GM19099 (cell line): ENCODE results near the gene BRD9.

Source experiments
- POLR2A ChIP-seq: IDR thresholded peaks from 3 replicates; pipeline ENCODE4 v1.6.1; 2011; ENCODE audit warnings: low read depth; ENCODE audit not compliant: insufficient read length; ENCODE audit errors: extremely low read depth

The BRD9 gene

DNA sequence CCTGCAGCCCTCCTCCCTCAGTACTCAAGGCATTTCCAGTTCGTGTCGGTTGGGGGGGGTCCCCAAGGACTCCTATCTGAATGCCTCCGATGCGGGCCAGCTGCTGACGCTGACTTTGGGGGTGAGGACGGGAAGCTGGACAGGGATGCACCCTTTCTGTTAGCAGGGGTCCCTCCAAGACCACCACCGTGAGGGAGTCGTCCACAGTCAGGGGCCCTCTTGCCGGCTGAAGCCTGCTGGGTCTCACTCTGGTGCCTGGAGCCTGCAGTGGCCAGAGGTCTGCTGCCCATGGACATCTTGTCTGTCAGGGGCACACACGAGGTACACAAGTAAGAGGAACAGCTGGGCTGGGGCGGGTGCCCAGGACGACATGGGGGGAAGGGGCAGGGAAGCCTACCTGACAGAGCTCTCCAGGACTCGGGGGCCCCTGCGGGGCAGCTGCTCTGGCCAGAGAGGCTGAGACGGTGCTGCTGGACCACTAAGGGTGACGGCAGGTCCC is 32.8 kb downstream of the BRD9 start:
- TF ChIP-seq POLR2A: no peak

DNA sequence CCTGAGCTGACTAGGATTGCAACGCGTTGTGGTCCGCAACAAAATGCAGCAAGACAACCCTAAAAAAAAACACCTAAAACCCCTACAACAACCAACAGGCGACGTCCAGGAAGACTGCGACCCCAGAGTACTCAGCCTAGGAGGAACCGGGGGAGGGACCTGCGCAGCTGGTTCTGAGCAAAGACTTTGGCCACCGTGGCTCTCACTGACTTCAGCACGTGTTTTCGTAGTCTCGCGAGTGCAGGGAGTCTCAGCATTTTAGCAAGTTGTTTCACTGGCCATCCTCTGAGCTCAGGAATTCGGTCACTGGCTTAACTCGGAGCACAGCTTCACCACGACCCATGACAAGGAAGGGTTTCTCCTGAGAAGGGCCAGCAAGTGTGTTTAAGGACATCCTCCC is 33.2 kb downstream of the BRD9 start:
- no peak for TF ChIP-seq POLR2A

- no peak for TF ChIP-seq POLR2A
Measured at GRCh38 chr5:858726-859125, 33.9 kb downstream of the BRD9 start.

GRCh38 chr5:856531-857425 is 35.8 kb downstream of the BRD9 start:
- no peak for TF ChIP-seq POLR2A

DNA sequence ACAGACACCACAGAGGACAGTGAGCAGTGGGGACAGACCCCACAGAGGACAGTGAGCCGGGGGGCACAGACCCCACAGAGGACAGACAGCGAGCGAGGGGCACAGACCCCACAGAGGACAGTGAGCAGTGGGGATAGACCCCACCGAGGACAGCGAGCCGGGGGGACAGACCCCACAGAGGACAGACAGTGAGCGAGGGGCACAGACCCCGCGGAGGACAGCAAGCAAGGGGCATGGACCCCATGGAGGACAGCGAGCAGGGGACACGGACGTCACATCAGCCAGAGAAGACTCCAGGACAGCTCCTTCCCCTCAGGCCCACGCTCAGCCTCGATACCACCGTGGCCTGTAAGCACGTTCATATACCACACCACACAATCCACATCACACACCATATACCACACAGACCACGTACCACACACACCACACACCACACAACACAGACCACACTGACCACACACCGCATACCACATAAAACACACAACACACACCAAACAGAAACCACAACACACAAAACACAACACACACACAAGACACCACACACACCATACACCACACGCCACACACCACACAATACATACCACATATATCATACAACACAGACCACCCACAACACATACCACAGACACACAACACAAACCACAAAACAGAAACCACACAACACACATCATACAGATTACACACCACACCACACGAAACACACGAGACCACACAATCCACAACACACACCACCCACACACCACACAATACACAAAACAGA is 36.6 kb downstream of the BRD9 start:
- TF ChIP-seq POLR2A: no peak

DNA sequence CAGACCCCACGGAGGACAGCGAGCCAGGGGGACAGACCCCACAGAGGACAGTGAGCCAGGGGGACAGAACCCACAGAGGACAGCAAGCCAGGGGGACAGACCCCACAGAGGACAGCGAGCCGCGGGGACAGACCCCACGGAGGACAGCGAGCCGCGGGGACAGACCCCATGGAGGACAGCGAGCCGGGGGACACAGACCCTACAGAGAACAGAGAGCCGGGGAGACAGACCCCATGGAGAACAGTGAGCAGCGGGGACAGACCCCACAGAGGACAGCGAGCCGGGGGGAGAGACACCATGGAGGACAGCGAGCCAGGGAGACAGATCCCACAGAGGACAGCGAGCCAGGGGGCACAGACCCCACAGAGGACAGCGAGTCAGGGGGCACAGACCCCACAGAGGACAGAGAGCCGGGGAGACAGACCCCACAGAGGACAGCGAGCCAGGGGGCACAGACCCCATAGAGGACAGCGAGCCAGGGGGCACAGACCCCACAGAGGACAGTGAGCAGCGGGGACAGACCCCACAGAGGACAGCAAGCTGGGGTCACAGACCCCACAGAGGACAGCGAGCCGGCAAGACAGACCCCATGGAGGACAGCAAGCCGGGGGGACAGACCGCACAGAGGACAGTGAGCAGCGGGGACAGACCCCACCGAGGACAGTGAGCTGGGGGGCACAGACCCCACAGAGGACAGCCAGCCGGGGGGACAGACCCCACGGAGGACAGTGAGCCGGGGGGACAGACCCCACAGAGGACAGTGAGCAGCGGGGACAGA is 37.4 kb downstream of the BRD9 start:
- no peak for TF ChIP-seq POLR2A

GRCh38 chr5:854217-854616 is 38.4 kb downstream of the BRD9 start:
- TF ChIP-seq POLR2A: no peak

DNA sequence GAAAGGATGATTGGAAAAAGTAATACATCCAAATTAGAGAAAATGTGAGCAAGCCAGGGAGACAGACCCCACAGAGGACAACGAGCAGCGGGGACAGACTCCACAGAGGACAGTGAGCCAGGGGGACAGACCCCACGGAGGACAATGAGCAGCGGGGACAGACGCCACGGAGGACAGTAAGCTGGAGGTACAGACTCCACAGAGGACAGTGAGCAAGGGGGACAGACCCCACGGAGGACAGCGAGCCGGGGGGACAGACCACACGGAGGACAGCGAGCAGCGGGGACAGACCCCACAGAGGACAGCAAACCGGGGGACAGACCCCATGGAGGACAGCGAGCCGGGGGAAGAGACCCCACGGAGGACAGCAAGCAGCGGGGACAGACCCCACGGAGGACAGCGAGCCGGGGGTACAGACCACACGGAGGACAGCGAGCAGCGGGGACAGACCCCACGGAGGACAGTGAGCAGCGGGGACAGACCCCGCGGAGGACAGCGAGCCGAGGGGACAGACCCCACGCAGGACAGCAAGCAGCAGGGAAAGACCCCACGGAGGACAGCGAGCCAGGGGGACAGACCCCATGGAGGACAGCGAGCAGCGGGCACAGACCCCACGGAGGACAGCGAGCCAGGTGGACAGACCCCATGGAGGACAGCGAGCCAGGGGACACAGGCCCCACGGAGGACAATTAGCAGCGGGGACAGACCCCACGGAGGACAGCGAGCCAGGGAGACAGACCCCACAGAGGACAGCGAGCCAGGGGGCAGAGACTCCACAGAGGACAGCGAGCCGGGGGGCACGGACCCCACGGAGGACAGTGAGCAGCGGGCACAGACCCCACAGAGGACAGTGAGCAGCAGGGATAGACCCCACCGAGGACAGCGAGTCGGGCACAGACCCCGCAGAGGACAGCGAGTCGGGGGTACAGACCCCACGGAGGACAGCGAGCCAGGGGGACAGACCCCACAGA is 39.9 kb downstream of the BRD9 start:
- TF ChIP-seq POLR2A: no peak

- TF ChIP-seq POLR2A: no peak
Measured at GRCh38 chr5:852018-852417, 40.6 kb downstream of the BRD9 start.

DNA sequence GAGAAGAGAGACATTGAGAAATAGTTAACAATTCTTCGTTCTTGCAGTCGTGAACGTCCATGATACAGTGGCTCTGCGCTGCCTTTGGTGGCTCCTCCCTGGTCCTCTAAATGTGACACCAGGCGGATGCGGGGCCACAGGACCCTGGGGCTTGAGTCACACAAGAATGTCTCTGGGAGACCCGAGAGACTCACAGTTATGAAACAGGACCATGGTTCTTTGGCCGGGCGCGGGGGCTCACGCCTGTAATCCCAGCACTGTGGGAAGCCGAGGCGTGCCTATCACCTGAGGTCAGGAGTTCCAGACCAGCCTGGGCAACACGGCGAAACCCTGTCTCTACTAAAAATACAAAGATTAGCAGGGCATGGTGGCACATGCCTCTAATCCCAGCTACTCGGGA is 41.0 kb downstream of the BRD9 start:
- no peak for TF ChIP-seq POLR2A

DNA sequence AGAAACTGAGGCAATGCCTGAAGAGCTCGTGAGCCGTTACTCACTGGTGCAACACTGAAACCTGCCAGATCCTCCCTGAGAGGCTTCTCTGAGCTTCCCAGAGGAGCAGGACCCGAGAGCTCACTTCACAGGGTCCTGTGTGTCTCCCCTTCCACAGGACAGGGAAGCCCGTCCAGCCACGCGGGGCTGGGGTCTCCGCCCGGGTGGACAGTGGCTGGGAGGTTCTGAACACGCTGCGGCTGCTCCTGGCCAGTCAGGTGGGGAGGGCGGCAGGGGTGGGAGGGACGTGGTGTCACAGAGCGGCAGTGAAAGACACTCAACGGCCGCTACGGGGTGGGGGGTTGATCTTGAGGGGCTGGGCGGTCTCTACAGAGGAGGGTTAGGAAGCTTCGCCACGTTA is 41.5 kb downstream of the BRD9 start:
- no peak for TF ChIP-seq POLR2A

DNA sequence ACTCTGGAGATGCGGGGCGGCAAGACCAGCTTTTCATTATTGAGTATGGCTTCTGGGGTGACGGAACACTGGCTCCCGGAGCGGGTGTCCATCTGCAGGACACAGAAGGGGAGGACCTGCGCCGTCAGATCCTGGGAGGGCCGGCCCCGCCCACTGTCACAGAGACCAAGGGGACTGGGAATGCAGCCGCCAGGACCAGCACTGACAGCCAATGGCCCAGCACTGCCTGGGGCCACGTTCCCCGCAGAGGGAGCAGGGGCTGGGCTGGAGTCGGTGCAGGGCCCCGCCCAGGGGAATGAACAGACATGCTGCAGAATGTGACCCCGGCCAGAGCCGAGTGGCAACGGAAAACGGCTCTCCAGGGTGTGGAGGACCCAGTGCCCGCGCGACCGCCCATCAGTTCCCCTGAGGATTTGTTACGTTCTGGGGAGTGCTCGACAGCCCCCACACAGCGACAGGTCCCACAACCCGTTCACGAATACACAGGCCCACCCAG is 42.0 kb downstream of the BRD9 start, which contains the start of gene ZDHHC11:
Gene ZDHHC11 (minus strand): TSS at position 476 of the 496 bp plus-strand sequence. CDS start 384 bp downstream, at position 92.
- no peak for TF ChIP-seq POLR2A

GRCh38 chr5:849651-850301 is 42.8 kb downstream of the BRD9 start:
- no peak for TF ChIP-seq POLR2A

DNA sequence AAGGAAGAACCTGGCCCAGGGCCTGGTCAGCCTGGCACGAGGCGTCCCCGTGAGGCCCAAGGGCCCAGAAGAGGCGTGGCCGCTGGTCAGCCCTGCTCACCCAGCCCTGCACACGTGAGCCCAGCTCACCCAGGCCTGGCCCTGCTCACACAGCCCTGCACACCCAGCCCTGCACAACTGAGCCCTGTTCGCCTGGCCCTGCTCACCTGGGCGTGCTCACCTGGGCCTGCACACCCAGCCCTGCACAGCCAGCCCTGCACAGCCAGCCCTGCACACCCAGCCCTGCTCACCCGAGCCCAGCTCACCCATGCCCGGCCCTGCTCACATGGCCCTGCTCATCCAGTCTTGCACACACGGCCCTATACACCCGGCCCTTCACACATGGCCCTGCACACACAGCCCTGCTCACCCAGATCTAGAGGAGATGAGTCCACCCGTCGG is 43.9 kb downstream of the BRD9 start:
- no peak for TF ChIP-seq POLR2A

- no peak for TF ChIP-seq POLR2A
Measured at GRCh38 chr5:821504-821903, 71.1 kb downstream of the BRD9 start.
